ENCODE results near the gene ELOVL6. TPM values are rescaled to one million over a fixed set of nuclear protein-coding genes. Genes with fewer than 3 reads are reported as not detected.

Gene ELOVL6
- total RNA-seq, 2 donors from 2014 or later: 43.5 to 44.8 TPM

GRCh38 chr4:110196871-110197528 lies 1.4 kb downstream of the ELOVL6 start:
- Mint-ChIP-seq H3K4me1 (peaks cover 35% of the 10 kb centered on the region), H3K27me3 (ENCODE audit: insufficient read depth) (no peaks in the 10 kb centered on the region)

GRCh38 chr4:110196206-110196870 lies 2.1 kb downstream of the ELOVL6 start:
- no peaks in the 10 kb centered on the region for H3K27me3 ChIP-seq (ENCODE audit: control insufficient read depth, insufficient read depth, low read length, poor library complexity, severe bottlenecking)
- Mint-ChIP-seq H3K4me3 (peak overlapping the region; percentile 95), H3K27me3 (ENCODE audit: insufficient read depth) (no peaks in the 10 kb centered on the region), H3K36me3 (ENCODE audit: low read depth) (peaks cover 16% of the 10 kb centered on the region), H3K4me1 (peaks cover 29% of the 10 kb centered on the region), H3K9me3 (no peaks in the 10 kb centered on the region), H3K27ac (peak overlapping the region; percentile 93)
- peaks cover 16% of the 10 kb centered on the region for H3K36me3 ChIP-seq (ENCODE audit: control insufficient read depth, insufficient read depth, low read length)
- 0 to 2% methylated on average over 23 to 58 of the region's 58 CpGs for WGBS, 2 experiments (ENCODE audit: insufficient coverage in 1 of 2, insufficient read length in 1 of 2)
- H3K9me3 ChIP-seq (ENCODE audit: control insufficient read depth, low read length): no peaks in the 10 kb centered on the region
- TF ChIP-seq CTCF (conservative IDR thresholded peaks at IDR 0.05): no peak
- DNase-seq: peak; percentile 90
- peak overlapping the region; percentile 93 for H3K4me3 ChIP-seq (ENCODE audit: low read length)
- H3K27ac ChIP-seq (ENCODE audit: low read depth, low read length): peak overlapping the region; percentile 85
- H3K9ac ChIP-seq (ENCODE audit: extremely low read depth, low read length, poor library complexity, severe bottlenecking): peak overlapping the region; percentile 64
- H3K4me1 ChIP-seq (ENCODE audit: control insufficient read depth, insufficient read depth, low read length): no peaks in the 10 kb centered on the region

More at GRCh38 chr4:110196871-110197528, 1.4 kb downstream of the ELOVL6 start:
- peak overlapping the region; percentile 95 for H3K4me3 Mint-ChIP-seq
- no peak for TF ChIP-seq CTCF (conservative IDR thresholded peaks at IDR 0.05)
- no peaks in the 10 kb centered on the region for H3K4me1 ChIP-seq (ENCODE audit: control insufficient read depth, insufficient read depth, low read length)
- H3K9me3 ChIP-seq (ENCODE audit: control insufficient read depth, low read length): no peaks in the 10 kb centered on the region
- WGBS, 2 experiments (ENCODE audit: insufficient coverage in 1 of 2, insufficient read length in 1 of 2): 0% methylated on average over 7 to 47 of the region's 47 CpGs
- peaks cover 9% of the 10 kb centered on the region for H3K36me3 ChIP-seq (ENCODE audit: control insufficient read depth, insufficient read depth, low read length)
- H3K4me3 ChIP-seq (ENCODE audit: low read length): peak overlapping the region; percentile 93
- peak overlapping the region; percentile 91 for H3K27ac Mint-ChIP-seq
- peak overlapping the region; percentile 85 for H3K27ac ChIP-seq (ENCODE audit: low read depth, low read length)
- peaks cover 11% of the 10 kb centered on the region for H3K36me3 Mint-ChIP-seq (ENCODE audit: low read depth)
- H3K9ac ChIP-seq (ENCODE audit: extremely low read depth, low read length, poor library complexity, severe bottlenecking): peak overlapping the region; percentile 64
- no peak for DNase-seq
- no peaks in the 10 kb centered on the region for H3K9me3 Mint-ChIP-seq
- H3K27me3 ChIP-seq (ENCODE audit: control insufficient read depth, insufficient read depth, low read length, poor library complexity, severe bottlenecking): no peaks in the 10 kb centered on the region

- TF ChIP-seq CTCF (conservative IDR thresholded peaks at IDR 0.05): no peak
- no peaks in the 10 kb centered on the region for H3K9me3 Mint-ChIP-seq
- Histone ChIP-seq H3K27me3 (ENCODE audit: control insufficient read depth, insufficient read depth, low read length, poor library complexity, severe bottlenecking) (no peaks in the 10 kb centered on the region), H3K27ac (ENCODE audit: low read depth, low read length) (peak overlapping the region; percentile 48), H3K4me3 (ENCODE audit: low read length) (peak overlapping the region; percentile 93), H3K4me1 (ENCODE audit: control insufficient read depth, insufficient read depth, low read length) (no peaks in the 10 kb centered on the region), H3K36me3 (ENCODE audit: control insufficient read depth, insufficient read depth, low read length) (peaks cover 19% of the 10 kb centered on the region), H3K9ac (ENCODE audit: extremely low read depth, low read length, poor library complexity, severe bottlenecking) (peak overlapping the region; percentile 64), H3K9me3 (ENCODE audit: control insufficient read depth, low read length) (no peaks in the 10 kb centered on the region)
- DNase-seq: no peak
- peak overlapping the region; percentile 95 for H3K4me3 Mint-ChIP-seq
- H3K27ac Mint-ChIP-seq: peak overlapping the region; percentile 93
- peaks cover 21% of the 10 kb centered on the region for H3K36me3 Mint-ChIP-seq (ENCODE audit: low read depth)
- peaks cover 27% of the 10 kb centered on the region for H3K4me1 Mint-ChIP-seq
- 20 to 30% methylated on average over 7 to 11 of the region's 11 CpGs for WGBS, 2 experiments (ENCODE audit: insufficient coverage in 1 of 2, insufficient read length in 1 of 2)
- no peaks in the 10 kb centered on the region for H3K27me3 Mint-ChIP-seq (ENCODE audit: insufficient read depth)
Observed at GRCh38 chr4:110195561-110196205, 2.7 kb downstream of the ELOVL6 start.
